Colonic mucosa (tissue), 4 donors: ENCODE measurements around the gene PSMD12. TPM values are rescaled to one million over a fixed set of nuclear protein-coding genes. Genes with fewer than 3 reads are reported as not detected.
"Not testable (repeated sequence)": the region's sequence is repeated elsewhere in the genome, so short reads cannot be mapped to it uniquely, and the experiment has no call there.

Experiments
- DNase-seq: peaks from one replicate; pipeline ENCODE4 v3.0.0-alpha.2; 2020
- H3K27ac ChIP-seq: fragments of 200-600 bp; one replicate; pipeline ENCODE4 v1.8.0; 2021
- H3K27me3 ChIP-seq: fragments of 200-600 bp; one replicate; pipeline ENCODE4 v1.8.0; 2021
- H3K36me3 ChIP-seq: fragments of 200-600 bp; one replicate; pipeline ENCODE4 v1.8.0; 2021
- H3K4me1 ChIP-seq: fragments of 200-600 bp; one replicate; pipeline ENCODE4 v1.8.0; 2021; ENCODE audit warnings: mild to moderate bottlenecking
- H3K4me3 ChIP-seq: fragments of 200-600 bp; one replicate; pipeline ENCODE4 v1.8.0; 2021
- H3K9ac ChIP-seq, 2 donors: one replicate each; pipeline ENCODE4 v1.7.0; 2013; ENCODE audit warnings: control low read depth in 2 of 2, low read depth in 2 of 2, low read length in 2 of 2
- H3K9me3 ChIP-seq: fragments of 200-600 bp; one replicate; pipeline ENCODE4 v1.8.0; 2021
- CTCF ChIP-seq: fragments of 200-600 bp; IDR thresholded peaks from one replicate; pipeline ENCODE4 v1.8.0; 2022; ENCODE audit warnings: antibody characterized with exemption, mild to moderate bottlenecking
- intact Hi-C: fragments of 100-400 bp; cut with DNase I; formaldehyde crosslinking; loops from one replicate; pipeline ENCODE4 v1.14.1; 2022
- total RNA-seq, 2 donors: library from RNA; stranded (reverse); fragmentation: NEBNext Ultra II Directional in 1 of 2; extraction: Animal tissue kit (Norgen Biotek cat#: 25700) in 1 of 2; gene quantifications; one replicate each; pipeline ENCODE4 v1.2.1, GENCODE V29; 2021
- donor health status: healthy.
- donor health status: DM: no; HTN: no; CAD: no.
- donor health status: DM: no; HTN: no; CAD: no.

The PSMD12 gene
- total RNA-seq, 2 donors from 2014 or later: 39.4 to 51.1 TPM

GRCh38 chr17:67349420-67349819 lies 17.0 kb downstream of the PSMD12 start:
- intact Hi-C loops: no loop called here
- peaks cover 24% of the 10 kb centered on the region for H3K36me3 ChIP-seq

GRCh38 chr17:67347826-67348225 lies 18.6 kb downstream of the PSMD12 start:
- Histone ChIP-seq H3K4me1 (no peaks in the 10 kb centered on the region), H3K9me3 (no peaks in the 10 kb centered on the region), H3K27ac (no peak overlapping the region), H3K27me3 (no peaks in the 10 kb centered on the region), H3K4me3 (no peak overlapping the region), H3K9ac (no peak overlapping the region), H3K36me3 (peaks cover 27% of the 10 kb centered on the region)
- TF ChIP-seq CTCF: no peak
- intact Hi-C loops: no loop called here
- DNase-seq: no peak

More at GRCh38 chr17:67349420-67349819, 17.0 kb downstream of the PSMD12 start:
- H3K4me1 ChIP-seq: no peaks in the 10 kb centered on the region
- TF ChIP-seq CTCF: no peak
- H3K9ac ChIP-seq: no peak overlapping the region
- H3K27ac ChIP-seq: no peak overlapping the region
- no peak for DNase-seq
- H3K9me3 ChIP-seq: no peaks in the 10 kb centered on the region
- H3K4me3 ChIP-seq: no peak overlapping the region
- no peaks in the 10 kb centered on the region for H3K27me3 ChIP-seq

- Histone ChIP-seq H3K27ac (no peak overlapping the region), H3K9ac (no peak overlapping the region), H3K4me3 (no peak overlapping the region), H3K27me3 (no peaks in the 10 kb centered on the region), H3K9me3 (no peaks in the 10 kb centered on the region), H3K36me3 (peaks cover 19% of the 10 kb centered on the region), H3K4me1 (no peaks in the 10 kb centered on the region)
- intact Hi-C loops: no loop called here
- DNase-seq: no peak
- TF ChIP-seq CTCF: no peak
These were observed 23.1 kb downstream of the PSMD12 start for GRCh38 chr17:67343237-67343636.

- H3K27ac ChIP-seq, H3K9me3 ChIP-seq, H3K9ac ChIP-seq, H3K4me3 ChIP-seq, H3K27me3 ChIP-seq, intact Hi-C loops, H3K36me3 ChIP-seq, DNase-seq, H3K4me1 ChIP-seq: not testable (repeated sequence)
These were observed 28.0 kb downstream of the PSMD12 start for GRCh38 chr17:67338353-67338752.

- no peak overlapping the region for H3K27ac ChIP-seq
These were observed 29.5 kb downstream of the PSMD12 start for GRCh38 chr17:67336859-67337258.

More at GRCh38 chr17:67336859-67337258, 29.5 kb downstream of the PSMD12 start:
- no peak for DNase-seq
- Histone ChIP-seq H3K4me1 (no peaks in the 10 kb centered on the region), H3K9me3 (no peaks in the 10 kb centered on the region), H3K27me3 (no peaks in the 10 kb centered on the region), H3K4me3 (no peak overlapping the region), H3K36me3 (no peaks in the 10 kb centered on the region), H3K9ac (no peak overlapping the region)
- intact Hi-C loops: no loop called here
- TF ChIP-seq CTCF: no peak
